PC-3 (cell line): Measurements from ENCODE around the gene GMEB2.

Source experiments
- EZH2 ChIP-seq: fragments of 300-600 bp; sonication (generic); IDR thresholded peaks from one replicate; pipeline ENCODE4 v1.6.1; 2017; ENCODE audit warnings: antibody characterized with exemption, mild to moderate bottlenecking, low read length; ENCODE audit not compliant: unreplicated experiment
- EZH2phosphoT487 ChIP-seq: fragments of 300-600 bp; sonication (generic); IDR thresholded peaks from 2 replicates; pipeline ENCODE4 v1.6.1; 2018; ENCODE audit warnings: mild to moderate bottlenecking, antibody characterized with exemption, low read length, borderline replicate concordance
- TF ChIP-seq, protein P1 (sequence below): fragments of 300-600 bp; sonication (generic); conservative IDR thresholded peaks from 2 replicates; pipeline ENCODE4 v1.5.1; 2017; ENCODE audit warnings: antibody characterized with exemption, low read depth, mild to moderate bottlenecking, low read length

DNA sequence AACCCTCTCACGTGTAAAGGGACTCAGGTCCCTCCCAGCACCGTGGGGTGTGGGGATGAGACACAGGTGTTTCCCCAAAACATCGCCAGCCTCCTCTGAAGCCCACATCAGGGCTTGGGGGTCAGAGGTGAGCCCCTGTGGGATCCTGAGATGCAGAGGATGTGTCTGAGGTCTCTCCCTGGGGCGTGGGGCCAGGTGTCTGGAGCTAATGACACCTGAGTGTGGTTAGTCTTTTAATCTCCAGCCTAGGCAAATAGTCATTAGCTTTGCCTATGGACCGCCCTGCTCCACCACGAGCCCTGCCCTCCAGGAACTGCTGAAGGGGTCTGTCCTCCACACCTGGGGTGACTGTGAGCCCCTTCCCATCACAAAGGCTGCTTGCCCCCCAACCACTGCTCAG, 81.1 kb downstream of the GMEB2 start:
- TF ChIP-seq, protein P1, sequence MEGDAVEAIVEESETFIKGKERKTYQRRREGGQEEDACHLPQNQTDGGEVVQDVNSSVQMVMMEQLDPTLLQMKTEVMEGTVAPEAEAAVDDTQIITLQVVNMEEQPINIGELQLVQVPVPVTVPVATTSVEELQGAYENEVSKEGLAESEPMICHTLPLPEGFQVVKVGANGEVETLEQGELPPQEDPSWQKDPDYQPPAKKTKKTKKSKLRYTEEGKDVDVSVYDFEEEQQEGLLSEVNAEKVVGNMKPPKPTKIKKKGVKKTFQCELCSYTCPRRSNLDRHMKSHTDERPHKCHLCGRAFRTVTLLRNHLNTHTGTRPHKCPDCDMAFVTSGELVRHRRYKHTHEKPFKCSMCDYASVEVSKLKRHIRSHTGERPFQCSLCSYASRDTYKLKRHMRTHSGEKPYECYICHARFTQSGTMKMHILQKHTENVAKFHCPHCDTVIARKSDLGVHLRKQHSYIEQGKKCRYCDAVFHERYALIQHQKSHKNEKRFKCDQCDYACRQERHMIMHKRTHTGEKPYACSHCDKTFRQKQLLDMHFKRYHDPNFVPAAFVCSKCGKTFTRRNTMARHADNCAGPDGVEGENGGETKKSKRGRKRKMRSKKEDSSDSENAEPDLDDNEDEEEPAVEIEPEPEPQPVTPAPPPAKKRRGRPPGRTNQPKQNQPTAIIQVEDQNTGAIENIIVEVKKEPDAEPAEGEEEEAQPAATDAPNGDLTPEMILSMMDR: no peak
- TF ChIP-seq EZH2phosphoT487 (no peak), EZH2 (no peak)
